ENCODE measurements around the gene GRIA4. TPM values are rescaled to one million over a fixed set of nuclear protein-coding genes. Genes with fewer than 3 reads are reported as not detected.

Gene GRIA4
- total and polyA plus RNA-seq, 2 of the 13 experiments (the other 11 are each of a cell fraction or from before 2014, with no cell fraction given) = not detected

GRCh38 chr11:105891685-105892084 lies 281.8 kb downstream of the GRIA4 start (continued):
- TF ChIP-seq, protein P1, sequence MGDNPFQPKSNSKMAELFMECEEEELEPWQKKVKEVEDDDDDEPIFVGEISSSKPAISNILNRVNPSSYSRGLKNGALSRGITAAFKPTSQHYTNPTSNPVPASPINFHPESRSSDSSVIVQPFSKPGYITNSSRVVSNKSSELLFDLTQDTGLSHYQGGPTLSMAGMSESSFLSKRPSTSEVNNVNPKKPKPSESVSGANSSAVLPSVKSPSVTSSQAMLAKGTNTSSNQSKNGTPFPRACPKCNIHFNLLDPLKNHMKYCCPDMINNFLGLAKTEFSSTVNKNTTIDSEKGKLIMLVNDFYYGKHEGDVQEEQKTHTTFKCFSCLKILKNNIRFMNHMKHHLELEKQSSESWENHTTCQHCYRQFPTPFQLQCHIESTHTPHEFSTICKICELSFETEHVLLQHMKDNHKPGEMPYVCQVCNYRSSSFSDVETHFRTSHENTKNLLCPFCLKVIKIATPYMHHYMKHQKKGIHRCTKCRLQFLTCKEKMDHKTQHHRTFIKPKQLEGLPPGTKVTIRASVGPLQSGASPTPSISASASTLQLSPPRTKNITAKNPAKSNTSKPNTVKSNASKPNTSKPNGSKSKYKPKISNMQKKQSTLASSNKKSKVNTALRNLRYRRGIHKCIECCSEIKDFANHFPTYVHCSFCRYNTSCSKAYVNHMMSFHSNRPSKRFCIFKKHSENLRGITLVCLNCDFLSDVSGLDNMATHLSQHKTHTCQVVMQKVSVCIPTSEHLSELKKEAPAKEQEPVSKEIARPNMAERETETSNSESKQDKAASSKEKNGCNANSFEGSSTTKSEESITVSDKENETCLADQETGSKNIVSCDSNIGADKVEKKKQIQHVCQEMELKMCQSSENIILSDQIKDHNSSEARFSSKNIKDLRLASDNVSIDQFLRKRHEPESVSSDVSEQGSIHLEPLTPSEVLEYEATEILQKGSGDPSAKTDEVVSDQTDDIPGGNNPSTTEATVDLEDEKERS (CRISPR knock-in tag; IDR thresholded peaks at IDR 0.05) = no peak
- no peak for TF ChIP-seq FOXP1 (IDR thresholded peaks at IDR 0.05)
- no peak for TF ChIP-seq FOXP1 (CRISPR knock-in tag; IDR thresholded peaks at IDR 0.05)
- no peak for TF ChIP-seq KDM4B (CRISPR knock-in tag; IDR thresholded peaks at IDR 0.05)

DNA sequence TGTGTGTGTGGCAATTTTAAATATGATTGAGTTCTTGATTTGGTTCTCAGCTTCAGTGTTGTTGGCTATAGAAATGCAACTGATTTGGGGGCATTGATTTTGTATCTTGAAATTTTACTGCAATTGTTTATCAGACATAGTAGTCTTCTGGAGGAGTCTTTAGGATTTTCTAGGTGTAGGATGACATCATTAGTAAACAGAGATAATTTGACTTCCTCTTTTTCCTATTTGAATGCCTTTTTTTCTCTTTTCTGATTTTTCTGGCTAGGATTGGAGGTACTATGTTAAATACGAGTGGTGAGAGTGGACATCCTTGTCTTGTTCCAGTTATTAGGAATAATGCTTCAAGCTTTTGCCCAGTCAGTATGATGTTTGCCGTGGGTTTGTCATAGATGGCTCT lies 287.3 kb downstream of the GRIA4 start:
- no peaks in the 10 kb centered on the region for H3K9me3 ChIP-seq (ENCODE audit: low read length)
- H3K79me2 ChIP-seq (ENCODE audit: insufficient read depth, low read length) = no peaks in the 10 kb centered on the region
- H3K9ac ChIP-seq (ENCODE audit: insufficient read depth, low read depth, low read length) = no peak overlapping the region
- H3K4me2 ChIP-seq (ENCODE audit: low read depth, low read length) = no peak overlapping the region
- FAIRE-seq = no peak
- ChIA-PET CTCF (ENCODE audit: low intra/inter-chr PET ratio, low total read pairs) (no interaction called here), POLR2A (no interaction called here)
- in situ Hi-C loops (cut with HindIII; ENCODE audit: extremely low pct_ligation_motif_present, low pct_unique_long_range_greater_than_20kb) (no loop called here), intact Hi-C loops (cut with micrococcal nuclease; ENCODE audit: unreplicated experiment) (no loop called here)
- H3K27me3 ChIP-seq (ENCODE audit: control insufficient read depth in 1 of 2, insufficient read depth in 2 of 2, low read length in 2 of 2) = no peaks in the 10 kb centered on the region
- no peak overlapping the region for H3K4me3 ChIP-seq (replicated peaks in 1 of 3; ENCODE audit: insufficient read depth in 1 of 3, low read depth in 2 of 3, low read length in 3 of 3)
- no peaks in the 10 kb centered on the region for H3K36me3 ChIP-seq (replicated peaks in 1 of 2; ENCODE audit: control insufficient read depth in 1 of 2, insufficient read depth in 2 of 2, low read length in 2 of 2)
- BruUV-seq (replicated peaks) = no TSS peak
- H3K27ac ChIP-seq (ENCODE audit: extremely low read length, insufficient read depth, low read length) = no peak overlapping the region
- TF ChIP-seq, protein P2, sequence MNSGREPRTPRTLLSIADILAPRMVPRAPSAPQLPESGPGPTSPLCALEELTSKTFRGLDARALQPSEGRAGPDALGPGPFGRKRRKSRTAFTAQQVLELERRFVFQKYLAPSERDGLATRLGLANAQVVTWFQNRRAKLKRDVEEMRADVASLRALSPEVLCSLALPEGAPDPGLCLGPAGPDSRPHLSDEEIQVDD (CRISPR knock-in tag; IDR thresholded peaks at IDR 0.05; ENCODE audit: borderline replicate concordance) = no peak
- TF ChIP-seq ATF7 (IDR thresholded peaks at IDR 0.05) (peak; percentile 81), ATF7 (CRISPR knock-in tag; IDR thresholded peaks at IDR 0.05) (no peak)
- no peak for DNase-seq (ENCODE audit: low spot score)
- no peaks in the 10 kb centered on the region for H3K4me1 ChIP-seq (ENCODE audit: insufficient read depth, low read length)
- WGBS (ENCODE audit: low lambda C conversion rate) = 2% methylated on average over 2 of the region's 2 CpGs
- no peaks in the 10 kb centered on the region for H4K20me1 ChIP-seq (ENCODE audit: insufficient read depth, low read length)
- H2AFZ ChIP-seq (ENCODE audit: low read length) = no peak overlapping the region
- no peak for ATAC-seq
